NT2/D1 (cell line): Measurements from ENCODE around the gene PPP1R14B.

ENCODE experiments used
- SUZ12 ChIP-seq: IDR thresholded peaks from 2 replicates; pipeline ENCODE4 v1.6.1; 2011; ENCODE audit not compliant: insufficient read length, insufficient read depth; ENCODE audit errors: extremely low read depth
- YY1 ChIP-seq: IDR thresholded peaks from 2 replicates; pipeline ENCODE4 v1.6.1; 2011; ENCODE audit not compliant: insufficient read length, insufficient read depth
- ZNF274 ChIP-seq: IDR thresholded peaks from 2 replicates; pipeline ENCODE4 v1.6.1; 2011; ENCODE audit warnings: mild to moderate bottlenecking, low read depth, low read length

DNA sequence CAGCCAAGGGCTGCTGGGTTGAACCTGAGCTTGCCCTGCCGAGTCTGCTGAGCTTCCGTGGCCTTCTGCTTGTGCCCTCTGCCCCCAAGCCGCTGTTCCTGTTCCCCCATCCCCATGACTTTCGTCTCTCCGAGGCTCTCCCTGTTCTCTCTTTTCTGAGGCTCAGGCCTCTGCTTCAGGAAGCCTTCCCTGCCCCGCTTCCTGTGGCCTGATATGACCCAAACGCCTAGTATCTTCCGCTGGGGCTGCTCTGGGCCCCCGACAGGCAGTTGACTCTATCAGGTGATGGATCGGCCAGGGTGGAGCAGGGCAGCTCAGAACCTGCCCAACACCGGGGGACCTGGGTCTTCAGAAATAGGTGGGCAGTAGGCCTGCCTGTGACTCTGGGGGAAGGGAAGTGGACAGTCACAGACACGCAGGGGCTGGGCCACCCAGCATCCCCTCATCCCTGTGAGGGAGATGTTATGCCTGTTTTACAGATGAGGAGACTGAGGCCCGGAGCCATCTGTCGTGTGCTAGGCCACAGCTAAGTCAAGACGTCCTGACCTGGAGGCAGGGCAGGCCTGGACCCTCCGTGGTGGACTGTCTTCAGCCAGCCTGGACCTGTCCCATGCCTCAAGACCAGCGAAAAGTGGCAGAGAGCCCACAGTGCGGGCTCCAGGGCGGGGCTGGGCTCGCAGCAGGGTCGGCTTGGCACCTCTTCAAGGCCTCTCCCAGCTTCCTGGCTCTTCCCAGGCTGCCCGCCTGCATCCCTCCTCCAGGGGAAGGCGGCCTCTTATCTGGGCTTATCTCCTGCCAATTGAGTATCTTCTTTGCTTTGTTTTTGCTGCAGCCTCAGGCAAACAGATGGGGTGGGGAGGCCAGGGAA is 21.5 kb upstream of the PPP1R14B start:
- TF ChIP-seq YY1 (no peak), ZNF274 (no peak), SUZ12 (no peak)
